Lower lobe of right lung (tissue), 2 donors: ENCODE measurements around the gene B3GALNT2. TPM values are rescaled to one million over a fixed set of nuclear protein-coding genes. Genes with fewer than 3 reads are reported as not detected.

Experiments used
- ATAC-seq, 2 donors: fragments of 200-7000 bp; cut with Tn5 transposase; one replicate each; pipeline ENCODE4 v1.9.1; 2020 to 2022; ENCODE audit warnings: mild to moderate bottlenecking in 2 of 2, moderate library complexity in 2 of 2
- DNase-seq: peaks from one replicate; pipeline ENCODE4 v3.0.0-alpha.2; 2020
- H3K27ac ChIP-seq: fragments of 200-600 bp; one replicate; pipeline ENCODE4 v1.8.0; 2022
- H3K27me3 ChIP-seq: fragments of 200-600 bp; one replicate; pipeline ENCODE4 v1.8.0; 2022; ENCODE audit warnings: low read depth
- H3K36me3 ChIP-seq: fragments of 200-600 bp; one replicate; pipeline ENCODE4 v1.8.0; 2022; ENCODE audit warnings: mild to moderate bottlenecking
- H3K4me1 ChIP-seq: fragments of 200-600 bp; one replicate; pipeline ENCODE4 v1.8.0; 2022
- H3K4me3 ChIP-seq: fragments of 200-600 bp; one replicate; pipeline ENCODE4 v1.8.0; 2022; ENCODE audit warnings: mild to moderate bottlenecking
- H3K9me3 ChIP-seq: fragments of 200-600 bp; one replicate; pipeline ENCODE4 v1.8.0; 2022
- CTCF ChIP-seq: fragments of 200-600 bp; IDR thresholded peaks from one replicate; pipeline ENCODE4 v1.8.0; 2022; ENCODE audit warnings: antibody characterized with exemption, mild to moderate bottlenecking
- intact Hi-C: fragments of 100-400 bp; cut with DNase I; formaldehyde crosslinking; loops from one replicate; pipeline ENCODE4 v1.11.0; 2022
- total RNA-seq: library from RNA; stranded (reverse); fragmentation: NEBNext Ultra II Directional; extraction: Animal tissue kit (Norgen Biotek cat#: 25700); gene quantifications from one replicate; pipeline ENCODE4 v1.2.1, GENCODE V29; 2021
- donor health status: DM: no; HTN: yes; CAD: no; lungs with severe emphysema.

The B3GALNT2 gene
- total RNA-seq, 1 donor from 2014 or later, result 15.5 TPM

GRCh38 chr1:235409042-235409820, 95.0 kb downstream of the B3GALNT2 start:
- no peak overlapping the region for H3K27ac ChIP-seq
- TF ChIP-seq CTCF, result no peak
- H3K36me3 ChIP-seq, result no peaks in the 10 kb centered on the region
- ATAC-seq, result no peak
- no peaks in the 10 kb centered on the region for H3K4me1 ChIP-seq
- no peak for DNase-seq
- H3K4me3 ChIP-seq, result no peak overlapping the region
- intact Hi-C loops, result no loop called here
- no peaks in the 10 kb centered on the region for H3K9me3 ChIP-seq
- H3K27me3 ChIP-seq, result no peaks in the 10 kb centered on the region

GRCh38 chr1:235408503-235408960, 95.7 kb downstream of the B3GALNT2 start:
- DNase-seq (no peak), ATAC-seq (peak in 1 of 2 donors; percentile 76)
- Histone ChIP-seq H3K4me1 (no peaks in the 10 kb centered on the region), H3K9me3 (no peaks in the 10 kb centered on the region), H3K36me3 (no peaks in the 10 kb centered on the region), H3K4me3 (no peak overlapping the region), H3K27me3 (no peaks in the 10 kb centered on the region), H3K27ac (no peak overlapping the region)
- intact Hi-C loops, result no loop called here
- no peak for TF ChIP-seq CTCF

GRCh38 chr1:235407419-235407818, 96.8 kb downstream of the B3GALNT2 start:
- Histone ChIP-seq H3K9me3 (no peaks in the 10 kb centered on the region), H3K27ac (no peak overlapping the region), H3K27me3 (no peaks in the 10 kb centered on the region), H3K36me3 (peaks cover 7% of the 10 kb centered on the region), H3K4me3 (no peak overlapping the region), H3K4me1 (no peaks in the 10 kb centered on the region)
- intact Hi-C loops, result no loop called here
- DNase-seq (no peak), ATAC-seq (peak in 1 of 2 donors; percentile 5)
- TF ChIP-seq CTCF, result no peak

GRCh38 chr1:235404190-235404589, 100.1 kb downstream of the B3GALNT2 start:
- intact Hi-C loops, result no loop called here
- no peak for DNase-seq
- ATAC-seq, result peak; percentile 41 to 58
- Histone ChIP-seq H3K4me3 (no peak overlapping the region), H3K27ac (no peak overlapping the region), H3K9me3 (no peaks in the 10 kb centered on the region), H3K36me3 (peaks cover 18% of the 10 kb centered on the region), H3K4me1 (no peaks in the 10 kb centered on the region), H3K27me3 (no peaks in the 10 kb centered on the region)
- no peak for TF ChIP-seq CTCF

- DNase-seq (no peak), ATAC-seq (no peak)
- H3K9me3 ChIP-seq, result no peaks in the 10 kb centered on the region
- no peak overlapping the region for H3K4me3 ChIP-seq
- H3K4me1 ChIP-seq, result no peaks in the 10 kb centered on the region
- intact Hi-C loops, result no loop called here
- peaks cover 18% of the 10 kb centered on the region for H3K36me3 ChIP-seq
- H3K27ac ChIP-seq, result no peak overlapping the region
- H3K27me3 ChIP-seq, result no peaks in the 10 kb centered on the region
- no peak for TF ChIP-seq CTCF
These were observed 100.7 kb downstream of the B3GALNT2 start for GRCh38 chr1:235403593-235403992.
